ENCODE data around the gene CUL3.

GRCh38 chr2:224552771-224553170, 32.4 kb downstream of the CUL3 start:
- no peak for TF ChIP-seq CREB1 (CRISPR knock-in tag; IDR thresholded peaks at IDR 0.05; ENCODE audit: low read depth)
- TF ChIP-seq CTCF (conservative IDR thresholded peaks at IDR 0.05; ENCODE audit: low read depth in 2 of 2): no peak
- TF ChIP-seq EZH2 (IDR thresholded peaks at IDR 0.05; ENCODE audit: low read depth, unreplicated experiment): no peak
- TF ChIP-seq EZH2phosphoT487 (IDR thresholded peaks at IDR 0.05; ENCODE audit: unreplicated experiment): no peak
- TF ChIP-seq REST (IDR thresholded peaks at IDR 0.05; ENCODE audit: unreplicated experiment): no peak
- no peak for TF ChIP-seq POLR2AphosphoS5 (IDR thresholded peaks at IDR 0.05; ENCODE audit: low read depth)
- no peak for TF ChIP-seq ETS1 (IDR thresholded peaks at IDR 0.05)
- no peak for TF ChIP-seq STAT1 (IDR thresholded peaks at IDR 0.05; ENCODE audit: unreplicated experiment)
- TF ChIP-seq ZNF462 (CRISPR knock-in tag; IDR thresholded peaks at IDR 0.05): no peak
- TF ChIP-seq ZNF114 (CRISPR knock-in tag; IDR thresholded peaks at IDR 0.05): no peak
- TF ChIP-seq JUNB (IDR thresholded peaks at IDR 0.05; ENCODE audit: unreplicated experiment): no peak
- no peak for TF ChIP-seq NANOG (IDR thresholded peaks at IDR 0.05; ENCODE audit: borderline replicate concordance)

Measured in GM23338 (cell line).